Endothelial cell of umbilical vein (primary cell): Measurements from ENCODE around the gene SPATA2L. TPM values are rescaled to one million over a fixed set of nuclear protein-coding genes. Genes with fewer than 3 reads are reported as not detected.

Experiments
- BruUV-seq: library from RNA; stranded (reverse); fragments of 400-500 nt; replicated peaks from 2 replicates; lab custom pipeline; 2021; lab: Mats Ljungman, UMichigan
- CTCF ChIA-PET: fragments of 300-600, 350-600 bp; sonication (Branson Sonifier 250); formaldehyde crosslinking; loops from one replicate; lab custom pipeline; 2021; ENCODE audit warnings: antibody characterized with exemption, inconsistent platforms; lab: Charles Lee
- POLR2A ChIA-PET: fragments of 300-600, 350-600 bp; sonication (Branson Sonifier 250); formaldehyde crosslinking; loops from one replicate; lab custom pipeline; 2021; ENCODE audit warnings: antibody characterized with exemption, inconsistent platforms; lab: Charles Lee
- DNase-seq: peaks from one replicate; pipeline ENCODE4 v3.0.0-alpha.2; 2011; ENCODE audit warnings: low read depth, low spot score
- FAIRE-seq: peaks from 2 replicates; lab custom pipeline; 2011; peaks lifted over from hg19 to GRCh38; lab: Jason Lieb, UNC
- H2AFZ ChIP-seq: 2 replicates; pipeline ENCODE4 v1.6.0; 2012; ENCODE audit warnings: low read depth, low read length, control low read depth, inconsistent platforms
- H3K27ac ChIP-seq: 2 replicates; pipeline ENCODE4 v1.5.1; 2011; ENCODE audit warnings: low read depth, mild to moderate bottlenecking, control low read depth, low read length, moderate library complexity; ENCODE audit not compliant: insufficient read depth
- H3K27me3 ChIP-seq, 2 experiments: 2 replicates each; pipeline versions ENCODE4 v1.6.0 to v1.6.1; 2011; ENCODE audit warnings: low read length in 2 of 2, mixed read lengths in 1 of 2; ENCODE audit not compliant: control insufficient read depth in 2 of 2, insufficient read depth in 2 of 2
- H3K36me3 ChIP-seq, 2 experiments: 2 replicates in 1 of 2; 3 replicates in 1 of 2; pipeline ENCODE4 v1.5.1; 2011; ENCODE audit warnings: low read length in 2 of 2, mild to moderate bottlenecking in 1 of 2, moderate library complexity in 1 of 2; ENCODE audit not compliant: control insufficient read depth in 2 of 2, insufficient read depth in 2 of 2; ENCODE audit errors: extremely low read depth in 1 of 2
- H3K4me1 ChIP-seq: 3 replicates; pipeline ENCODE4 v1.5.1; 2011; ENCODE audit warnings: mild to moderate bottlenecking, low read length; ENCODE audit not compliant: control insufficient read depth, insufficient read depth; ENCODE audit errors: extremely low read depth
- H3K4me2 ChIP-seq: 2 replicates; pipeline ENCODE4 v1.6.1; 2011; ENCODE audit warnings: low read length, control low read depth, mixed read lengths; ENCODE audit not compliant: insufficient read depth
- H3K4me3 ChIP-seq, 3 experiments: fragments of 200-600 bp in 1 of 3; sonication (generic), shearing (Covaris generic) in 1 of 3; replicated peaks in 1 of 3; 2 replicates each; pipeline ENCODE4 v1.5.1; 2011 to 2016; ENCODE audit warnings: control low read depth in 3 of 3, low read length in 3 of 3, mild to moderate bottlenecking in 2 of 3, inconsistent platforms in 1 of 3, low read depth in 1 of 3, moderate library complexity in 1 of 3; ENCODE audit not compliant: insufficient read depth in 1 of 3
- H3K79me2 ChIP-seq: 2 replicates; pipeline ENCODE4 v1.6.0; 2012; ENCODE audit warnings: low read length, inconsistent platforms; ENCODE audit not compliant: control insufficient read depth, insufficient read depth
- H3K9ac ChIP-seq: replicated peaks from 2 replicates; pipeline ENCODE3; 2011; ENCODE audit warnings: low read length, control low read depth; ENCODE audit not compliant: insufficient read depth; ENCODE audit errors: extremely low read depth
- H3K9me1 ChIP-seq: replicated peaks from 3 replicates; pipeline ENCODE4 v1.6.0; 2011; ENCODE audit warnings: mild to moderate bottlenecking, low read length; ENCODE audit not compliant: control insufficient read depth, insufficient read depth; ENCODE audit errors: extremely low read depth
- H3K9me3 ChIP-seq: replicated peaks from 2 replicates; pipeline ENCODE4 v1.5.1; 2012; ENCODE audit warnings: low read length, inconsistent platforms; ENCODE audit not compliant: control insufficient read depth, insufficient read depth
- H4K20me1 ChIP-seq: replicated peaks from 2 replicates; pipeline ENCODE3; 2011; ENCODE audit warnings: mild to moderate bottlenecking, low read length; ENCODE audit not compliant: control insufficient read depth, insufficient read depth; ENCODE audit errors: extremely low read depth
- CTCF ChIP-seq, 2 donors: IDR thresholded peaks; 1 replicate in 1 of 2; 2 replicates in 1 of 2; pipeline ENCODE4 v1.5.1; 2011; ENCODE audit warnings: low read length in 2 of 2, mild to moderate bottlenecking in 2 of 2, moderate library complexity in 2 of 2, control low read depth in 1 of 2, inconsistent platforms in 1 of 2, low read depth in 1 of 2; ENCODE audit not compliant: insufficient read depth in 1 of 2; ENCODE audit errors: extremely low read depth in 1 of 2
- EZH2 ChIP-seq: IDR thresholded peaks from 2 replicates; pipeline ENCODE4 v1.6.1; 2012; ENCODE audit warnings: borderline replicate concordance, low read depth, mild to moderate bottlenecking, moderate library complexity, low read length, inconsistent platforms; ENCODE audit not compliant: severe bottlenecking
- FOS ChIP-seq: IDR thresholded peaks from 2 replicates; pipeline ENCODE4 v1.6.1; 2011; ENCODE audit warnings: mild to moderate bottlenecking, low read length, moderate library complexity, borderline replicate concordance; ENCODE audit not compliant: insufficient read depth
- GATA2 ChIP-seq: IDR thresholded peaks from 2 replicates; pipeline ENCODE4 v1.7.0; 2011; ENCODE audit warnings: low read depth, mild to moderate bottlenecking, moderate library complexity, mixed read lengths, low read length; ENCODE audit not compliant: insufficient read length, insufficient read depth
- JUN ChIP-seq: IDR thresholded peaks from 2 replicates; pipeline ENCODE4 v1.6.1; 2011; ENCODE audit warnings: borderline replicate concordance, low read depth; ENCODE audit not compliant: insufficient read length, insufficient read depth
- MAX ChIP-seq: IDR thresholded peaks from 2 replicates; pipeline ENCODE4 v1.6.1; 2011; ENCODE audit not compliant: insufficient read depth, insufficient read length
- MYC ChIP-seq: IDR thresholded peaks from one replicate; pipeline ENCODE4 v1.6.1; 2011; ENCODE audit warnings: mild to moderate bottlenecking, low read depth, low read length
- POLR2A ChIP-seq: IDR thresholded peaks from 2 replicates; pipeline ENCODE4 v1.6.1; 2012; ENCODE audit warnings: low read depth, mild to moderate bottlenecking, control low read depth, low read length
- POLR2AphosphoS5 ChIP-seq: IDR thresholded peaks from 2 replicates; pipeline ENCODE4 v1.6.1; 2012; ENCODE audit warnings: low read depth, mild to moderate bottlenecking, control low read depth, low read length, moderate library complexity; ENCODE audit not compliant: insufficient read depth
- dilution Hi-C: fragments of 300-500 bp; cut with MboI; formaldehyde crosslinking; loops from one replicate; pipeline ENCODE4 v1.15.0; 2019; ENCODE audit warnings: low sequenced_read_pairs; ENCODE audit not compliant: extremely low pct_ligation_motif_present
- intact Hi-C: fragments of 100-400 bp; cut with micrococcal nuclease; formaldehyde crosslinking; loops from one replicate; pipeline ENCODE4 v1.10.0; 2022
- polyA plus RNA-seq, 4 experiments: library from polyadenylated mRNA; depleted of rRNA in 3 of 4; stranded (reverse) in 3 of 4; unstranded in 1 of 4; fragments of >200 nt; gene quantifications; 2 replicates each; pipeline versions ENCODE4 v1.2.1 to v1.2.3, GENCODE V29; 2011 to 2012; ENCODE audit warnings: missing spikeins in 1 of 4
- total RNA-seq: library from RNA; stranded (reverse); gene quantifications from 2 replicates; pipeline ENCODE4 v1.2.3, GENCODE V29; 2021

SPATA2L gene
- total and polyA plus RNA-seq, 2 donors (not counting 3 experiments of a cell fraction or from before 2014, with no cell fraction given), result 7.3 to 7.4 TPM

- ChIA-PET CTCF (no interaction called here), POLR2A (no interaction called here)
- intact Hi-C loops (loop anchor here (10.0 kb wide), 1 partner anchor 154 kb away; the partner anchor contains the start of gene CPNE7), dilution Hi-C loops (no loop called here)
- Histone ChIP-seq H3K9ac (no peak overlapping the region), H3K4me3 (no peak overlapping the region), H3K9me3 (no peaks in the 10 kb centered on the region), H3K27me3 (no peaks in the 10 kb centered on the region), H3K4me1 (peaks cover under 1% of the 10 kb centered on the region), H2AFZ (no peak overlapping the region), H3K27ac (no peak overlapping the region), H4K20me1 (no peaks in the 10 kb centered on the region), H3K4me2 (no peak overlapping the region), H3K36me3 (peaks cover 8 to 44% of the 10 kb centered on the region in 2 experiments), H3K79me2 (peaks cover 15% of the 10 kb centered on the region), H3K9me1 (no peaks in the 10 kb centered on the region)
- TF ChIP-seq MAX, result no peak
- TF ChIP-seq JUN, result no peak
- no peak for TF ChIP-seq FOS
- no peak for TF ChIP-seq POLR2A
- TF ChIP-seq GATA2, result no peak
- no peak for TF ChIP-seq POLR2AphosphoS5
- no peak for TF ChIP-seq EZH2
- no peak for TF ChIP-seq CTCF (IDR thresholded peaks at IDR 0.05; ENCODE audit: extremely low read depth in 1 of 2, insufficient read depth in 1 of 2, low read depth in 1 of 2, low read length in 2 of 2)
- no peak for TF ChIP-seq MYC
- FAIRE-seq (no peak), DNase-seq (no peak)
- no TSS peak for BruUV-seq
These were observed 27.8 kb upstream of the SPATA2L start for GRCh38 chr16:89729293-89729692.
